ENCODE results near the gene NCEH1.
"Not testable (repeated sequence)": the region's sequence is repeated elsewhere in the genome, so short reads cannot be mapped to it uniquely, and the experiment has no call there.

Gene NCEH1

GRCh38 chr3:172606021-172606420 lies 104.8 kb downstream of the NCEH1 start:
- DNase-seq, result no peak

GRCh38 chr3:172604895-172605646 lies 105.8 kb downstream of the NCEH1 start:
- no peak for DNase-seq

GRCh38 chr3:172601066-172601832 lies 109.6 kb downstream of the NCEH1 start:
- no peak for DNase-seq

GRCh38 chr3:172600644-172601065 lies 110.2 kb downstream of the NCEH1 start:
- DNase-seq, result no peak

DNA sequence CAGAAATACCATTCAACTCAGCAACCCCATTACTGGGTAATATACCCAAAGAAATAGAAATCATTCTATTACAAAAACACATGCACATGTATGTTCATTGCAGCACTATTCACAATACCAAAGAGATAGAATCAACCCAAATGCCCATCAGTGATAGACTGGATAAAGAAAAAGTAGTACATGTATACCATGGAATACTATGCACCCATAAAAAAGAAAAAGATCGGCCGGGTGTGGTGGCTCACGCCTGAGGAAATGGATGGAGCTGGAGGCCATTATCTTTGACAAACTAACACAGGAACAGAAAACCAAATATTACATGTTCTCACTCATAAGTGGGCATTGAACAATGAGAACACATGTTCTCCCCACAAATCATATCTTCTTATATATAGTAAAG lies 112.0 kb downstream of the NCEH1 start:
- no peak for DNase-seq

- no peak for DNase-seq
Observed at GRCh38 chr3:172596394-172596706, 114.5 kb downstream of the NCEH1 start.

- no peak for DNase-seq
Observed at GRCh38 chr3:172595664-172596393, 115.0 kb downstream of the NCEH1 start.

DNA sequence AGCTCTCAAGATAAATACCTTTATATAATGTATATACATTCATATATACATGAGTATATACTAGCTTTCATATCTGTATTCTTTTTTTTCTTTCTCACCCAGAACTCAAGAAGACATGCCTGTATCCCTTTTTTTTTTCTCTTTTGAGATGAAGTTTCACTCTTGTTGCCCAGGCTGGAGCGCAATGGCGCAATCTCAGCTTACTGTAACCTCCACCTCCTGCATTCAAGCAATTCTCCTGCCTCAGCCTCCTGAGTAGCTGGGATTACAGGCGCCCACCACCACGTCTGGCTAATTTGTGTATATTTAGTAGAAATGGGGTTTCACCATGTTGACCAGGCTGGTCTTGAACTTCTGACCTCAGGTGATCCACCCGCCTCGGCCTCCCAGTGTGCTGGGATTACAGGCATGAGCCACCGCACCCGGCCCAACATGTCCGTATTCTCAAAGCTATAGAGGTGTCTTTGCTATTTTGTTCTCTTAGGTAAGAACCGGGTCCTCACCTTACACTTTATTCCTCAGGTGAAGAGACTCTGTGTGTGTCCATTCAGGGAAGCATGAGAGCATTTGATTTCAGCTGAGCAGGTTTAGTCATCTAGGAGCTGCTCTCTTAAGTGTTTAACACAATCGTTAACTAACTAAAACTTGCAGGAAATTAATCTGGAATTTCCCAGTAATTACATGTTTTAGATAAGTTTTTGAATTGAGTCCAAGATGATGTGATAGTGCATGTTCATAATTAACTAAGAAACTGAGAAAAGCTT lies 115.8 kb downstream of the NCEH1 start:
- not testable (repeated sequence) for DNase-seq

GRCh38 chr3:172592898-172593669 lies 117.8 kb downstream of the NCEH1 start:
- no peak for DNase-seq

DNA sequence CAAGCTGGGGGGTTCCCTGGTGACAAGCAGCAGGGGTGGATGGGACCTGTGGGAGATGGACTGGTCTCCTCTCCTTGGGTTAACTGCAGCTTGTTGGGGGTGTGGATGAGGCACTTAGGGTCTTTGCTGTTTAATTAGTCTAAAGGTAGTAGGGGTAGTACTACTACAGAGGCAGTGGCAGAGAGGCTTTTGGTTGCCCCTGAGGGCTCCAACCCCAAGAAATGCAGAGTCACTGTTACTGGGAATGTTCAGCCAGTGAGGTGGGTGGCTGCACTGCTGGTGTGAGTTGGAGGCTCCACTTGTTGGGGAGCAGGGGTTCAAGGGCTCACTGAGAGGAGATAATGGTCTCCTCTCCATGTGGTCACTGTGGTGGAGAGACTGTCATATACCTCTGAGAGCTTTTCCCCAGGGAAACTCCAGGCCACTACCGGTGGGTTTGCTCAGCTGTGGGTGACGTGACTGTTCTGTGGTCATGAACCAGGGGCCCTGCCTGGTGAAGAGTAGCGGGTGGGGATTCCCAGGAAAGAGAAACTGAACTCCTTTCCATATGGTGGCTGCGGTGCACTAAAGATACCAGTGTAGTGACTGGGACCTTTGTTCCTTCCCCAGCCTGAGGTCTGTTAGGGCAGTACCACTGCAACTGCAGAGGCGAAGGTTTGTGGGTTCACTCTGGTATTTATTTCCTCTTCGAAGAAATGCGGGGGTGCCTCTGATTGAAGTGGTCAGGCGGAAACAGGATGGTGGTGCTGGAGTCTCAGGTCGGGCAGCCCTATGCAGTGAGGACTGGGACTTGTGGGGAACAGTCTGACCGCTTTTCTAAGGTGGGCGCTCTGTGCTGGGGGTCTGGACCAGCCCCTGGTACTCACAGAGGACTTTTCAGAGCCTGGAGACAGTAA lies 118.7 kb downstream of the NCEH1 start:
- peak in 3 of 4 experiments; percentile 24 to 52 (median 38) for DNase-seq

GRCh38 chr3:172591125-172591605 lies 119.7 kb downstream of the NCEH1 start:
- no peak for DNase-seq

DNA sequence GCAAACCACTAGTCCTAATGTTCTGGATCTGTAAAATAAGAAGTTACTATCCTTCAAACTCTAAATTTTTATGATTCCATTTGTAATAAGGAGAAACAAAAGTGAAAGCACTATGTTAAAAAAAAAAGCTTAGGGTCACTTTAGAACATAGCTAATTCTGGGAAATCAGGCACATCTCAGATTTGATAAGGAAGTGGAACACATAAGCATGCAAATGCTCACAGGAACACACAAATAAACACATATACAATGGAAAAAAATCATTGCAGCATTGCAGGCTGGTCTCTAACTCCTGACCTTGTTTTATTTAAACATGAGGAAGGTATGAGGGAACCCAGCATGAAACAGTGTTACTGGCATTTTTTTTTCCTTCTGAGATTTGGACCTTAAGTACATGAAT lies 124.4 kb downstream of the NCEH1 start:
- DNase-seq, result no peak

GRCh38 chr3:172585954-172586353 lies 124.9 kb downstream of the NCEH1 start:
- DNase-seq, result no peak

DNA sequence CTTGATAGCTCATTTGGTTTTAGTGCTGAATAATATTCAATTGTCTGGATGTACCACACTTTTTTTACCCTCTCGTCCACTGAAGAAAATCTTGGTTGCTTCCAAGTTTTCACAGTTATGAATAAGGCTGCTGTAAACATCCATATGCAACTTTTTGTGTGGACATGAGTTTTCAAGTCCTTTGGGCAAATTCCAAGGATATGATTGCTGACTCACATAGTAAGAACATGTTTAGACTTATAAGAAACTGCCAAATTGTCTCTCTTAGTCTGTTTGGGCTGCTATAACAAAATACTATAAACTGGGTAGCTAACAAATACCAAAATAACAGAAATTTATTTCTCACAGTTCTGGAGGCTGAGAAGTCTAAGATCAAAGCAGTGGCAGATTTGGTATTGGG lies 128.2 kb downstream of the NCEH1 start:
- DNase-seq, result no peak

GRCh38 chr3:172581757-172582166 lies 129.1 kb downstream of the NCEH1 start:
- no peak for DNase-seq

DNA sequence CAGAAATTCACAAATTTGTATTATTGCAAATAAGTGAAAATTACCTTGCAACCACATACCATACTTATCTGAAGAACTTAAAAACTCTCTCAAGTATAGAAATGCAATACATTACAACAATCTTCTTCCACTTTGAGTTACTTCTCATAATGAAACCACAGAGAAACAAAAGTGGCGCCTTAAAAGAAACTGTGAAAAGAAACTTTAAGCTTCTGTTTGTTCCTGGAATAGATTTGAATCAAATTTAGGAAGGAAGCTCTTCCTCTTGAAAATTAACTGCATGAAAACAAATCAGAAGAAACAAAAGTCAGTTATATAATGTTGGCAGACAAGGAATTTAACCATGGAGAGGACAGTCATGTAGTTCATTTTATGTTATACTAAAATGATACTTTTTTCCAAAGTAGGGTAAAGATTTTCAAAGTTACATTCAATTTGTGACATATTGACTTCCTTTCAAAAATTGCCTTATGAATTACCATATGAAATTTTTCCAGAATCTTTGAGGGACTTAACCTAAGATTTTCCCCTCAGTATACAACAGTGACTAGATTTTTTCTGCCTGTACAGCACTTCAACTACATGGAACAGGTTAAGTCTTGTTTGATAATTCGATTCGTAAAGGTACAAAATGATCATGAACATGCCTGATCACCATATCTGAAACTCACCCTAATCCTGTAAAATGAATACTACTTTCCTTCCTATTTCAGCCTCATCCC lies 130.0 kb downstream of the NCEH1 start:
- no peak for DNase-seq

Measured in activated CD4-positive, CD25-positive, alpha-beta regulatory T cell (primary cell).